Measurements from ENCODE around the gene TNFRSF11A.
A peak's percentile ranks its signal among the peaks of the same experiment; 100 is the strongest.

The TNFRSF11A gene

DNA sequence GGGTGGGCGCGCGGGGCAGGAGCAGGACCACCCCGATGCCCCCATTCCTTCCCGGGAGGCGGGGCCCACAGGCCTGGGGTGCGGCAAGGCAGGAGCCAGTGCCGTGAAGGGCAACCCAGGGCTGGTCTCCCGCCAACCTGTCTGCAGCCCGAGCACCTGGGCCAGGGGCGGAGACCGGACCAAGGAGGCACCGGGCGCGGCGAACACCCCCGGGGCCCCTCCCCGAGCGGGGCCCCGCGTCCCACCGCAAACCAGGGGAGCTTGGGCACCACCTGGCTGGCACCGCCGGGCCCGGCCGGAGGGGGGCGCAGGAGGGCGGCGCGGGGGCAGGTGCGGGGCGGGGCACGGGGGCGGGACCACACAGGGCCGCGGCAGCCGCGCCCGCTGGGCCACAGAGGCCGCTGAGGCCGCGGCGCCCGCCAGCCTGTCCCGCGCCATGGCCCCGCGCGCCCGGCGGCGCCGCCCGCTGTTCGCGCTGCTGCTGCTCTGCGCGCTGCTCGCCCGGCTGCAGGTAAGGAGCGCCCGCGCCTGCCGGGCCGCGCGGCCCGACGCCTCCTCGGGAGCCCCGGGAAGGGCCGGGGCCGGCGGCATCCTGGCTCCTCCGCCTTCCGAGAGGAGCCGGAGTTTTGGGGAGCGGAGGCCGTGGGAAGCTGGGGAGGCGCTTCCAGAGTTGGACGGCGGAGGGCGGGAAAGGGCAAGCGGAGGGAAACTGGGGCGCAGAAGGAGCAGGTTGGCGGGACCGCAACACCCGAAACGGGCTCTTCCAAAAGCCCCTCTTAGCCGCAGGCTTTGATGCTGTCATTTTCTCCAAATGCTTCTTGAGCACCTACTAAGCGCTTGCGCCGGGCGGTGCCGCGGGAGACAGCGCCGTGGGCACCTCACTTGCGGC lies at the start of gene TNFRSF11A:
Gene TNFRSF11A (plus strand): TSS at position 394 of the 889 bp plus-strand sequence. CDS start 43 bp downstream, at position 437.
- TF ChIP-seq, protein P1, sequence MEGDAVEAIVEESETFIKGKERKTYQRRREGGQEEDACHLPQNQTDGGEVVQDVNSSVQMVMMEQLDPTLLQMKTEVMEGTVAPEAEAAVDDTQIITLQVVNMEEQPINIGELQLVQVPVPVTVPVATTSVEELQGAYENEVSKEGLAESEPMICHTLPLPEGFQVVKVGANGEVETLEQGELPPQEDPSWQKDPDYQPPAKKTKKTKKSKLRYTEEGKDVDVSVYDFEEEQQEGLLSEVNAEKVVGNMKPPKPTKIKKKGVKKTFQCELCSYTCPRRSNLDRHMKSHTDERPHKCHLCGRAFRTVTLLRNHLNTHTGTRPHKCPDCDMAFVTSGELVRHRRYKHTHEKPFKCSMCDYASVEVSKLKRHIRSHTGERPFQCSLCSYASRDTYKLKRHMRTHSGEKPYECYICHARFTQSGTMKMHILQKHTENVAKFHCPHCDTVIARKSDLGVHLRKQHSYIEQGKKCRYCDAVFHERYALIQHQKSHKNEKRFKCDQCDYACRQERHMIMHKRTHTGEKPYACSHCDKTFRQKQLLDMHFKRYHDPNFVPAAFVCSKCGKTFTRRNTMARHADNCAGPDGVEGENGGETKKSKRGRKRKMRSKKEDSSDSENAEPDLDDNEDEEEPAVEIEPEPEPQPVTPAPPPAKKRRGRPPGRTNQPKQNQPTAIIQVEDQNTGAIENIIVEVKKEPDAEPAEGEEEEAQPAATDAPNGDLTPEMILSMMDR (IDR thresholded peaks at IDR 0.05; ENCODE audit: low read depth, low read length), result no peak; the same call in 1 of the 2 replicates
- DNase-seq (ENCODE audit: extremely low read depth, low read depth), result no peak

DNA sequence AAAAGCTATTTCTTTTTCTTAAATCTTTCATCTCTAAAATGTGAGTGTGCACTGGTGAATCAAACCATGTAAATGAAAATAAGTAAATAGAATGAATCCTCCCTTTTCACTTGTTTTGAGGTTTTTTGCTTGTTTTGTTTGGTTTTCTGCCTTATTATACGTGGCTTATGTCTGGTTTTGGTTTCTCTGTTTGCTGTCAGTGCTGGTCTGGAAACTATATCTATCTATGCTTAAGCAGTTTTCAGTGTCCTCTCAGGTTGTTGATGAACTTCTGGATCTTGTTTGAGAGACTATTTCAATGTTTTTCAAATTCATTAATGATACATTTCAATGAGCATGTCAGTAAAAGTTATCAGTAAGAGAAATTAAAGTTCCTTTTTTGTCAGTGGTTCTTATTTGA lies 48.1 kb upstream of the TNFRSF11A start:
- no peak for DNase-seq (ENCODE audit: extremely low read depth, low read depth)

DNA sequence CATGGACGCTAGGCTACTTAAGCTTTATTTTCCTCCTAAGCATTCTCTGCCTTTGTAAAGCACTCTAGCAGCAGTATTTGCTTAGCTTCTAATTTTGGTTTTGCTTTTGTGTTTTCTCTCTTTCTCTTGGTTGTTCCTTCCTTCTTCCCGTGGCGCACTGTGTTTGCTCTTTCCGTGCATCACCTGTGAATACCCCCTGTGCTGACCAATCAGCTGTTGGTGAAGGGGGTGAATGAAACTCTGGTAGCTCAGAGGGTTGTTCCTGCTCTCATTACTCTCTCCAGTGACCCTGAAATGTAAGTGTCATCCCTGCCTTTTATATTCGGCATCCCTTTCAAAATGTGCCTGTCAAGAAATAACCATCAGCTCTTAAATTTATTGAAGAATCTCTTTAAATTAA lies 45.5 kb upstream of the TNFRSF11A start:
- DNase-seq (ENCODE audit: extremely low read depth, low read depth), result no peak
- TF ChIP-seq, protein P1 (IDR thresholded peaks at IDR 0.05; ENCODE audit: low read depth, low read length), result no peak

More for the DNA sequence above, 48.1 kb upstream of the TNFRSF11A start:
- TF ChIP-seq, protein P1 (IDR thresholded peaks at IDR 0.05; ENCODE audit: low read depth, low read length), result no peak

DNA sequence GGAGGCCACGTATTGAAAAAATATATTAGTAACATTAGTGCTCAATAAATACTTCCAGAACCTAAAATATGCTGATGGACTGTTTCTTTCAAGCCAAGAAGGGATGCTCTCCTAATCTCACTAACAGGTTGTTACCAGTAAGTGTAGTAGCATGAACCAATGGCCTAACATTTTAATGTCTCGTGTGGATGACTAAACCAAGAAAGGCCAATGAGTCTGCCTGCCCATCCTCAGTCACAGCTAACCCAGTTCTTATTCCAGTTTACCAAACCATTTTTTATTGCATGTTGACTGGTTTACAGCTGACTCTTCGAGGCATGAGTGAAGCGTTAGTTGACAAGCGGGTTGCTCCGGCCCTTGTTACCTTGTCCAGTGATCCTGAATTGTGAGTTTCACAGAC lies 45.1 kb upstream of the TNFRSF11A start:
- TF ChIP-seq, protein P1 (IDR thresholded peaks at IDR 0.05; ENCODE audit: low read depth, low read length), result no peak
- DNase-seq (ENCODE audit: extremely low read depth, low read depth), result no peak

DNA sequence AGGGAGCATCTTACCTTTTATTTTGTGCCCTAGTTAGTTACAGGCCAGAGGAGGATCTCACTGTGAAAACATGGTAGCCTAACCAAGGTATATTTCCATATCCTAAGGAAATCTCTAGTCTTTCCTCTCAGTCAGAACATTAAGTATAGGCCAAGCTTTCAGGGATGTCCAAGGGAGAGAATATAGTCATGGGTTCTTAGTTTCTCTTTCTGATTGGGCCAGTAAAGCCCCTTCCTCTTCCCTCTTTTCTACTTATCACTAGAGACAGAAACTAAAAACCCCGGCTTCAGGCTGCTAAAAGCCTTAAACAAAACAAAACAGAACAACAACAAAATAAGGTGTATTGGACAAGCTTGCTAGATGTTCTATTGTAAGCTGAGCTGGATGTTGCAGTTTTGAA lies 44.3 kb upstream of the TNFRSF11A start:
- no peak for DNase-seq (ENCODE audit: extremely low read depth, low read depth)
- TF ChIP-seq, protein P1 (IDR thresholded peaks at IDR 0.05; ENCODE audit: low read depth, low read length), result no peak

DNA sequence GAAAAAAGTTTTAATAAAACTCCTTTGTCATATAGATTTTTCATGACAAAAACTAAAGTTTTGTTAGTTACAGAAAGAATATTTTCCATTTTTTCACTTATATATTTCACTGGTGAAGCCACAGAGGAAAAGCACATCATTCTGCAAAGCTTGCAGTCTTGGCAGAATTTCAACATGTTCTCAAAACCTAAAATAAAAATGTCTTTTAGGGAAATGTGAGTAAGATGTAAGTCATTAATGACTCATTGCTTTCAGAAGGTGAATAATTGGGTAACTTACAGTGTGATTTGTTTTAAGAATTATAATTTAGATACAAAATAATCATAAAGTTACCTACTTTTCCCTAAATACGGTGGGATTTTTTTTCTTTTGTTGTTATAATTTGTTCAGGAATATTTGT lies 43.4 kb upstream of the TNFRSF11A start:
- DNase-seq (ENCODE audit: extremely low read depth, low read depth), result peak; percentile 18
- TF ChIP-seq, protein P1 (IDR thresholded peaks at IDR 0.05; ENCODE audit: low read depth, low read length), result no peak

DNA sequence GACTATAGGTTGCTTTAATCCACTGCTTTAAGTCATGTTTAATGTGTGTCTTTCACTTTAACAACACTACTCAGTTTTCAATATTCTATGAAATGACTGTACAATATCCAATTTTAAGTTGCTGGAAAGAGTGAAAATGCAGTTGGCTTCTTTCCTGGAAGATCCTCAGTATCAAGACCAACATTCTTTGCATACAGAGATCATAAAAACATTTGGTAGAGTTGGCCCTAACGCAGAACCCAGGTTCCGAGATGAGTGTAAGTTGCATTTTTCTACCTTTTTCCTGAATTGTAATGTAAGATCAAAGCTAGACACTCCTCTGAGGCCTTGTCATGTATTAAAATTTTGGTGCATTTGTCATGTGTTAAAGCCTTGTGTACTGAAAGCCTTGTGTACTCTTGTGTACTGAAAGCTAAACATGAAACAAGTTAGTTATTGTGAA lies 42.9 kb upstream of the TNFRSF11A start:
- peak; percentile 12 for DNase-seq (ENCODE audit: extremely low read depth, low read depth)
- TF ChIP-seq, protein P1 (IDR thresholded peaks at IDR 0.05; ENCODE audit: low read depth, low read length), result no peak
